HepG2 (cell line): ENCODE results near the gene KRTAP4-16. TPM values are rescaled to one million over a fixed set of nuclear protein-coding genes. Genes with fewer than 3 reads are reported as not detected.
"Not testable (repeated sequence)": the region's sequence is repeated elsewhere in the genome, so short reads cannot be mapped to it uniquely, and the experiment has no call there.

Source experiments
- AHDC1 ChIP-seq: sonication (generic); formaldehyde crosslinking; IDR thresholded peaks from 2 replicates; pipeline ENCODE4 v1.5.1; 2020; ENCODE audit warnings: mild to moderate bottlenecking, missing genetic modification reagents, borderline replicate concordance
- ATF4 ChIP-seq, 2 experiments: fragments of 450-650 bp in 1 of 2; sonication (generic) in 1 of 2; formaldehyde crosslinking; IDR thresholded peaks; 2 replicates each; pipeline versions ENCODE4 v1.5.0 to v1.8.0; 2020 to 2022; ENCODE audit warnings: mild to moderate bottlenecking in 1 of 2, missing genetic modification reagents in 1 of 2
- CEBPB ChIP-seq: IDR thresholded peaks from 2 replicates; pipeline ENCODE4 v1.6.1; 2011; ENCODE audit warnings: low read depth, low read length, improper control_type of control experiment, borderline replicate concordance
- CREB1 ChIP-seq, 2 experiments: fragments of 450-650 bp in 1 of 2; IDR thresholded peaks; 2 replicates each; pipeline ENCODE4 v1.6.1; 2016 to 2017; ENCODE audit warnings: control low read depth in 1 of 2, mild to moderate bottlenecking in 1 of 2, missing compliant biosample characterization in 1 of 2, missing genetic modification characterization in 1 of 2
- CREM ChIP-seq, 2 experiments: sonication (generic) in 1 of 2; formaldehyde crosslinking in 1 of 2; IDR thresholded peaks; 2 replicates each; pipeline versions ENCODE4 v1.4.0 to v1.6.1; 2016 to 2020; ENCODE audit warnings: antibody characterized with exemption in 1 of 2, mild to moderate bottlenecking in 1 of 2, missing genetic modification reagents in 1 of 2
- FOXP4 ChIP-seq: sonication (generic); formaldehyde crosslinking; IDR thresholded peaks from 2 replicates; pipeline ENCODE4 v1.4.0; 2020; ENCODE audit warnings: missing genetic modification reagents
- HDAC1 ChIP-seq: sonication (generic); formaldehyde crosslinking; IDR thresholded peaks from 2 replicates; pipeline ENCODE4 v1.5.1; 2020; ENCODE audit warnings: mild to moderate bottlenecking, missing genetic modification reagents
- HMG20A ChIP-seq: IDR thresholded peaks from 2 replicates; pipeline ENCODE4 v1.6.1; 2016; ENCODE audit warnings: borderline replicate concordance
- HNF4G ChIP-seq, 2 experiments: sonication (generic) in 1 of 2; formaldehyde crosslinking in 1 of 2; IDR thresholded peaks; 2 replicates each; pipeline versions ENCODE4 v1.4.0 to v1.6.1; 2011 to 2020; ENCODE audit warnings: borderline replicate concordance in 2 of 2, low read depth in 2 of 2, mild to moderate bottlenecking in 2 of 2, low read length in 1 of 2, missing genetic modification reagents in 1 of 2, moderate library complexity in 1 of 2
- MED1 ChIP-seq: sonication (generic); formaldehyde crosslinking; IDR thresholded peaks from 2 replicates; pipeline ENCODE4 v1.4.0; 2020; ENCODE audit warnings: missing genetic modification reagents
- MEF2D ChIP-seq: sonication (generic); formaldehyde crosslinking; IDR thresholded peaks from 2 replicates; pipeline ENCODE4 v1.5.1; 2020; ENCODE audit warnings: mild to moderate bottlenecking, missing genetic modification reagents
- MIXL1 ChIP-seq: IDR thresholded peaks from 2 replicates; pipeline ENCODE4 v1.6.1; 2016
- NFIC ChIP-seq: IDR thresholded peaks from 2 replicates; pipeline ENCODE4 v1.6.1; 2012; ENCODE audit warnings: mild to moderate bottlenecking, low read length, inconsistent platforms
- NR2F2 ChIP-seq: IDR thresholded peaks from 2 replicates; pipeline ENCODE4 v1.6.1; 2012; ENCODE audit warnings: low read depth, inconsistent platforms, borderline replicate concordance
- SOX5 ChIP-seq: IDR thresholded peaks from 2 replicates; pipeline ENCODE4 v1.6.1; 2016; ENCODE audit warnings: borderline replicate concordance
- SOX6 ChIP-seq, 2 experiments: fragments of 450-650 bp in 1 of 2; sonication (generic) in 1 of 2; formaldehyde crosslinking in 1 of 2; IDR thresholded peaks; 2 replicates each; pipeline versions ENCODE4 v1.4.0 to v1.6.1; 2017 to 2020; ENCODE audit warnings: antibody characterized with exemption in 1 of 2, mild to moderate bottlenecking in 1 of 2, missing genetic modification reagents in 1 of 2
- THAP11 ChIP-seq: IDR thresholded peaks from 2 replicates; pipeline ENCODE4 v1.6.1; 2016; ENCODE audit warnings: missing biosample characterization, missing genetic modification reagents
- ZNF12 ChIP-seq: sonication (generic); formaldehyde crosslinking; IDR thresholded peaks from 2 replicates; pipeline ENCODE4 v1.5.0; 2020; ENCODE audit warnings: missing genetic modification reagents
- ZNF768 ChIP-seq: sonication (generic); formaldehyde crosslinking; IDR thresholded peaks from 2 replicates; pipeline ENCODE4 v1.4.0; 2020; ENCODE audit warnings: missing genetic modification reagents
- polyA plus RNA-seq, 8 experiments: library from polyadenylated mRNA; depleted of rRNA in 3 of 8; stranded (reverse) in 7 of 8; unstranded in 1 of 8; fragments of >200 nt; fragmentation: Illumina TruSeq in 4 of 8; extraction: Trizol in 4 of 8; gene quantifications; 2 replicates each; pipeline versions ENCODE4 v1.2.1 to v1.2.3, GENCODE V29; 2011 to 2016; ENCODE audit warnings: low read depth in 4 of 8, missing spikeins in 1 of 8, mixed read lengths in 1 of 8; ENCODE audit not compliant: insufficient read depth in 1 of 8
- total RNA-seq, 5 experiments: library from RNA; depleted of rRNA; stranded (reverse); fragments of >200 nt; fragmentation: Illumina TruSeq; extraction: Trizol; gene quantifications; 2 replicates each; pipeline ENCODE4 v1.2.3, GENCODE V29; 2016; ENCODE audit warnings: low read depth in 1 of 5

Gene KRTAP4-16
- total and polyA plus RNA-seq, 2 of the 13 experiments (the other 11 are each of a cell fraction or from before 2014, with no cell fraction given), result not detected

GRCh38 chr17:41059276-41060051, 42.5 kb downstream of the KRTAP4-16 start (continued):
- TF ChIP-seq CREM (IDR thresholded peaks at IDR 0.05), result peak; percentile 90
- not testable (repeated sequence) for TF ChIP-seq CREM (CRISPR knock-in tag; IDR thresholded peaks at IDR 0.05); HNF4G (CRISPR knock-in tag; IDR thresholded peaks at IDR 0.05; ENCODE audit: borderline replicate concordance, low read depth); SOX6 (IDR thresholded peaks at IDR 0.05)
- peak; percentile 49 for TF ChIP-seq HNF4G (IDR thresholded peaks at IDR 0.05; ENCODE audit: borderline replicate concordance, low read depth, low read length)
- peak; percentile 93 for TF ChIP-seq MED1
- peak; percentile 35; the same call in 1 of the 2 replicates for TF ChIP-seq CREB1 (IDR thresholded peaks at IDR 0.05)
- peak; percentile 67; the same call in 1 of the 2 replicates for TF ChIP-seq CREB1 (CRISPR knock-in tag; IDR thresholded peaks at IDR 0.05)
- peak in 1 of 2 experiments; percentile 81; a peak in 2 of 4 replicates for TF ChIP-seq ATF4 (CRISPR knock-in tag; IDR thresholded peaks at IDR 0.05)
- TF ChIP-seq HMG20A, result peak; percentile 97; the same call in 1 of the 2 replicates
- TF ChIP-seq HDAC1 (CRISPR knock-in tag), result peak; percentile 55; the same call in 1 of the 2 replicates
- TF ChIP-seq MIXL1 (CRISPR knock-in tag), result peak; percentile 78
- peak; percentile 92 for TF ChIP-seq SOX5 (CRISPR knock-in tag)
- TF ChIP-seq FOXP4 (CRISPR knock-in tag), result peak; percentile 79
- peak; percentile 13; the same call in 1 of the 2 replicates for TF ChIP-seq MEF2D
- TF ChIP-seq THAP11 (CRISPR knock-in tag), result 0 out of 2 replicates have a peak, but pooled peaks have one; percentile 18
- TF ChIP-seq NFIC, result peak; percentile 96; the same call in 1 of the 2 replicates
- TF ChIP-seq NR2F2, result peak; percentile 49; the same call in 1 of the 2 replicates
- TF ChIP-seq AHDC1 (CRISPR knock-in tag), result peak; percentile 88; the same call in 1 of the 2 replicates
- TF ChIP-seq CEBPB, result peak; percentile 11; the same call in 1 of the 2 replicates
- peak; percentile 24; the same call in 1 of the 2 replicates for TF ChIP-seq ZNF768 (CRISPR knock-in tag)
- peak; percentile 80 for TF ChIP-seq SOX6 (CRISPR knock-in tag; IDR thresholded peaks at IDR 0.05)
- TF ChIP-seq ZNF12 (CRISPR knock-in tag), result 0 out of 2 replicates have a peak, but pooled peaks have one; percentile 45
